Lung (tissue), 12 donors: ENCODE data around the gene SLC25A23. TPM values are rescaled to one million over a fixed set of nuclear protein-coding genes. Genes with fewer than 3 reads are reported as not detected.
A peak's percentile ranks its signal among the peaks of the same experiment; 100 is the strongest.

ENCODE experiments used
- ATAC-seq: fragments of 200-7000 bp; cut with Tn5 transposase; one replicate; pipeline ENCODE4 v1.9.1; 2020; ENCODE audit warnings: moderate number of reproducible peaks; ENCODE audit not compliant: insufficient read depth, low FRiP score
- DNase-seq, 3 donors: peaks; one replicate each; pipeline ENCODE4 v3.0.0-alpha.2; 2013 to 2017
- H3K27ac ChIP-seq, 2 donors: one replicate each; pipeline ENCODE4 v1.5.1; 2013; ENCODE audit warnings: mild to moderate bottlenecking in 2 of 2, moderate library complexity in 2 of 2, control low read depth in 1 of 2, inconsistent platforms in 1 of 2, low read depth in 1 of 2, low read length in 1 of 2
- H3K27me3 ChIP-seq, 3 donors: one replicate each; pipeline ENCODE4 v1.5.1; 2013; ENCODE audit warnings: low read length in 2 of 3; ENCODE audit not compliant: control insufficient read depth in 3 of 3, insufficient read depth in 3 of 3
- H3K36me3 ChIP-seq, 4 donors: one replicate each; pipeline ENCODE4 v1.5.1; 2013; ENCODE audit warnings: low read length in 4 of 4, mild to moderate bottlenecking in 1 of 4, moderate library complexity in 1 of 4; ENCODE audit not compliant: control insufficient read depth in 4 of 4, insufficient read depth in 4 of 4
- H3K4me1 ChIP-seq, 5 donors: one replicate each; pipeline ENCODE4 v1.5.1; 2013; ENCODE audit warnings: low read length in 5 of 5, mild to moderate bottlenecking in 2 of 5, moderate library complexity in 1 of 5; ENCODE audit not compliant: control insufficient read depth in 5 of 5, insufficient read depth in 5 of 5
- H3K4me3 ChIP-seq: one replicate; pipeline ENCODE4 v1.5.1; 2013; ENCODE audit warnings: mild to moderate bottlenecking, control low read depth, moderate library complexity
- H3K9ac ChIP-seq, 2 donors: one replicate each; pipeline ENCODE4 v1.5.1; 2013; ENCODE audit warnings: low read length in 2 of 2, control low read depth in 1 of 2; ENCODE audit not compliant: insufficient read depth in 1 of 2
- H3K9me3 ChIP-seq, 4 donors: one replicate each; pipeline ENCODE4 v1.5.1; 2013; ENCODE audit warnings: low read length in 3 of 4, mild to moderate bottlenecking in 1 of 4, moderate library complexity in 1 of 4; ENCODE audit not compliant: control insufficient read depth in 4 of 4, insufficient read depth in 3 of 4
- WGBS, 2 donors: extraction: QIAGEN DNeasy Blood & Tissue Kit; methylation state at CpG; one replicate each; pipeline ENCODE4 v1.1.7; 2013; 5-methylcytosine and 5-hydroxymethylcytosine counted together
- polyA plus RNA-seq, 2 donors: library from polyadenylated mRNA; stranded (reverse); fragments of 200-250 nt; gene quantifications; one replicate each; pipeline ENCODE4 v1.2.1, GENCODE V29; 2013
- total RNA-seq, 2 donors: library from RNA; depleted of rRNA in 1 of 2; stranded (reverse); fragments of >200 nt in 1 of 2; gene quantifications; one replicate each; pipeline ENCODE4 v1.2.1, GENCODE V29; 2014 to 2021
- TF ChIP-seq, protein P1 (sequence below): IDR thresholded peaks from 2 replicates; pipeline ENCODE4 v1.5.1; 2012; ENCODE audit warnings: mild to moderate bottlenecking; ENCODE audit errors: control extremely low read depth, extremely low read depth
- donor health status: control.
- donor health status: control.
- donor health status: Bipolar disorder and iron deficiency.
- donor health status: healthy.
- donor health status: DM: yes; HTN: yes; CAD: no.

Gene SLC25A23
- total and polyA plus RNA-seq, 4 donors: 15.7 to 49.5 (median 44.5) TPM

DNA sequence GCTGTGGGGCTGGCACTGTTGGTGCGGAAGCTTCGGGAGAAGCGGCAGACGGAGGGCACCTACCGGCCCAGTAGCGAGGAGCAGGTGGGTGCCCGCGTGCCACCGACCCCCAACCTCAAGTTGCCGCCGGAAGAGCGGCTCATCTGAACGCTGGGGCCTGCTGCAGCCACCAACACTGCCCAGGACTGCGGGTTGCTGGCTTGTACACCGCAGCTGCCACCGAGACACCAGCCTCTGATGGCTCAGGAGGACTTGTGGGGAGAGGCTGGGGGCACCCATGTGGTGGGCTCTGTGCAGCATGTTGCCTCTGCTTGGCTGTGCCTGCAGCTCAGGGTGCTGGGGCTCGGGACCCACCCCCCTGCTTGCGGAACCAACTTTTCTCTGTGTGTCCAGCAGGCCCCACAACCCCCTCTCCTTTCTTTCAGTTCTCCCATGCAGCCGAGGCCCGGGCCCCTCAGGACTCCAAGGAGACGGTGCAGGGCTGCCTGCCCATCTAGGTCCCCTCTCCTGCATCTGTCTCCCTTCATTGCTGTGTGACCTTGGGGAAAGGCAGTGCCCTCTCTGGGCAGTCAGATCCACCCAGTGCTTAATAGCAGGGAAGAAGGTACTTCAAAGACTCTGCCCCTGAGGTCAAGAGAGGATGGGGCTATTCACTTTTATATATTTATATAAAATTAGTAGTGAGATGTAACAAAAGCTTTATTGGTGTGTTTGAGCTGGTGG is 7.1 kb upstream of the SLC25A23 start:
- peaks cover 0 to 11% (median 7%) of the 10 kb centered on the region in 3 donors for H3K27me3 ChIP-seq
- H3K9me3 ChIP-seq: no peaks in the 10 kb centered on the region
- ATAC-seq: no peak
- TF ChIP-seq, protein P1, sequence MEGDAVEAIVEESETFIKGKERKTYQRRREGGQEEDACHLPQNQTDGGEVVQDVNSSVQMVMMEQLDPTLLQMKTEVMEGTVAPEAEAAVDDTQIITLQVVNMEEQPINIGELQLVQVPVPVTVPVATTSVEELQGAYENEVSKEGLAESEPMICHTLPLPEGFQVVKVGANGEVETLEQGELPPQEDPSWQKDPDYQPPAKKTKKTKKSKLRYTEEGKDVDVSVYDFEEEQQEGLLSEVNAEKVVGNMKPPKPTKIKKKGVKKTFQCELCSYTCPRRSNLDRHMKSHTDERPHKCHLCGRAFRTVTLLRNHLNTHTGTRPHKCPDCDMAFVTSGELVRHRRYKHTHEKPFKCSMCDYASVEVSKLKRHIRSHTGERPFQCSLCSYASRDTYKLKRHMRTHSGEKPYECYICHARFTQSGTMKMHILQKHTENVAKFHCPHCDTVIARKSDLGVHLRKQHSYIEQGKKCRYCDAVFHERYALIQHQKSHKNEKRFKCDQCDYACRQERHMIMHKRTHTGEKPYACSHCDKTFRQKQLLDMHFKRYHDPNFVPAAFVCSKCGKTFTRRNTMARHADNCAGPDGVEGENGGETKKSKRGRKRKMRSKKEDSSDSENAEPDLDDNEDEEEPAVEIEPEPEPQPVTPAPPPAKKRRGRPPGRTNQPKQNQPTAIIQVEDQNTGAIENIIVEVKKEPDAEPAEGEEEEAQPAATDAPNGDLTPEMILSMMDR: no peak
- DNase-seq: no peak
- H3K27ac ChIP-seq: no peak overlapping the region
- WGBS, 2 donors: 88 to 91% methylated on average over 20 to 21 of the region's 21 CpGs
- no peak overlapping the region for H3K9ac ChIP-seq
- H3K4me3 ChIP-seq: no peak overlapping the region
- no peaks in the 10 kb centered on the region for H3K36me3 ChIP-seq
- peaks cover 0 to 3% (median 0%) of the 10 kb centered on the region in 5 donors for H3K4me1 ChIP-seq

DNA sequence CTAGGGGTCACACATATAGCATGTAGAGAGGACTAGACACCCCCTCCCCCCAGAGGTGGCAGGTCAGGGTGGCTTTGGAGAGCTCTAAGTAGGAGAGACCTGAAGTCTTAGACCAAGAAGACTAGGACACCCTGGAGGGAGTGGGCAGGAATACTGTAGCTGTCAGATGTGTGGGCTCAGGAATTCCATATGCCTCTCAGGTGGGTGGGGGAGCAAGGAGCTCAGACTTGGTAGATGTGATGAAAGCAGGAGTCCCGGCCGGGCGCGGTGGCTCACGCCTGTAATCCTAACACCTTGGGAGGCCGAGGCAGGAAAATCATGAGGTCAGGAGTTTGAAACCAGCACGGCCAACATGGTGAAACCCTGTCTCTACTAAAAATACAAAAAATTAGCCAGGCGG is 6.1 kb upstream of the SLC25A23 start:
- ATAC-seq (no peak), DNase-seq (no peak)
- TF ChIP-seq, protein P1: no peak
- no peak overlapping the region for H3K4me3 ChIP-seq
- H3K27me3 ChIP-seq: peaks cover 0 to 11% (median 7%) of the 10 kb centered on the region in 3 donors
- peaks cover 0 to 3% (median 0%) of the 10 kb centered on the region in 5 donors for H3K4me1 ChIP-seq
- 88 to 92% methylated on average over 8 of the region's 8 CpGs for WGBS, 2 donors
- H3K9ac ChIP-seq: no peak overlapping the region
- H3K27ac ChIP-seq: no peak overlapping the region
- no peaks in the 10 kb centered on the region for H3K9me3 ChIP-seq
- H3K36me3 ChIP-seq: no peaks in the 10 kb centered on the region

DNA sequence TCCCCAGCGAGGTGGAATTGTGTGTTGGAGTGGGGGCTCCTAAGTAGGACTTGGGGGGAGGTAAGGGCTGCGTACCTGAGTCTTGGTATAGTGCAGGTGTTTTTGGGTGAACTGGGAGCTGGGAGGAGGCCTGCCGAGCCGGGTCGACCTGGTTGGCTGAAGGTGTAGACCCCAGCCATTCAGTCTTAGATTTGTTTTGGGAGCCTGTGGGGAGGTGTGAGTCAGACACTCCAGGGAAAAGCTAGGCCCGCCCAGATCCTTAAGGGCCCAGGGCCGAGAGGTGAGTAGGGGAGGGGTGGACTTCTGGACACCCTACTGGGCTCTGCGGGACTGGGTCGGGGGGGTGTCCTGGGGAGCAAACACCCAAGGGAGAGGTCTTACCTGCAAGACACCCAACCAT is 5.4 kb upstream of the SLC25A23 start:
- H3K36me3 ChIP-seq: no peaks in the 10 kb centered on the region
- WGBS, 2 donors: 42 to 76% methylated on average over 9 of the region's 9 CpGs
- DNase-seq (no peak), ATAC-seq (peak; percentile 22)
- H3K4me3 ChIP-seq: peak overlapping the region; percentile 10
- H3K27ac ChIP-seq: peak overlapping the region in 1 of 2 donors; percentile 83
- H3K9ac ChIP-seq: peak overlapping the region in 1 of 2 donors; percentile 16
- H3K9me3 ChIP-seq: no peaks in the 10 kb centered on the region
- H3K27me3 ChIP-seq: peaks cover 0 to 11% (median 7%) of the 10 kb centered on the region in 3 donors
- TF ChIP-seq, protein P1: no peak
- H3K4me1 ChIP-seq: peaks cover 0 to 3% (median 0%) of the 10 kb centered on the region in 5 donors
